Neural progenitor cell (in vitro differentiated cells): Measurements from ENCODE around the gene UHMK1. TPM values are rescaled to one million over a fixed set of nuclear protein-coding genes. Genes with fewer than 3 reads are reported as not detected.
A peak's percentile ranks its signal among the peaks of the same experiment; 100 is the strongest.

Source experiments
- DNase-seq: peaks from one replicate; pipeline ENCODE4 v3.0.0-alpha.2; 2016; ENCODE audit warnings: low spot score
- H2AFZ ChIP-seq: fragments of 200-600 bp; sonication (generic); replicated peaks from 2 replicates; pipeline ENCODE4 v1.6.1; 2016; ENCODE audit warnings: antibody characterized with exemption
- H3F3A ChIP-seq: fragments of 200-600 bp; sonication (generic); 2 replicates; pipeline ENCODE4 v1.6.1; 2016; ENCODE audit warnings: antibody characterized with exemption, low read depth
- H3K27ac ChIP-seq: fragments of 200-600 bp; sonication (generic); 2 replicates; pipeline ENCODE4 v1.5.1; 2016; ENCODE audit warnings: mild to moderate bottlenecking
- H3K27me3 ChIP-seq: fragments of 200-600 bp; sonication (generic); 2 replicates; pipeline ENCODE4 v1.6.1; 2016; ENCODE audit warnings: mild to moderate bottlenecking, moderate library complexity
- H3K36me3 ChIP-seq: fragments of 200-600 bp; sonication (generic); 2 replicates; pipeline ENCODE4 v1.5.1; 2016
- H3K4me1 ChIP-seq: fragments of 200-600 bp; sonication (generic); 2 replicates; pipeline ENCODE4 v1.6.1; 2016; ENCODE audit warnings: mixed run types
- H3K4me2 ChIP-seq: fragments of 200-600 bp; sonication (generic); 2 replicates; pipeline ENCODE4 v1.6.1; 2016
- H3K4me3 ChIP-seq: fragments of 200-600 bp; sonication (generic); 2 replicates; pipeline ENCODE4 v1.5.1; 2016
- H3K79me2 ChIP-seq: fragments of 200-600 bp; sonication (generic); 2 replicates; pipeline ENCODE4 v1.6.1; 2016; ENCODE audit warnings: low read depth
- H3K9ac ChIP-seq: fragments of 200-600 bp; sonication (generic); 2 replicates; pipeline ENCODE4 v1.6.1; 2016
- H3K9me3 ChIP-seq: fragments of 200-600 bp; sonication (generic); 2 replicates; pipeline ENCODE4 v1.5.1; 2016; ENCODE audit warnings: low read depth
- H4K20me1 ChIP-seq: fragments of 200-600 bp; sonication (generic); 2 replicates; pipeline ENCODE4 v1.6.1; 2016; ENCODE audit warnings: low read depth
- H3K27ac Mint-ChIP-seq: 3 replicates; pipeline ENCODE4 v1.8.0; 2021; ENCODE audit warnings: mixed read lengths
- H3K27me3 Mint-ChIP-seq: 2 replicates; pipeline ENCODE4 v1.8.0; 2022; ENCODE audit warnings: low read depth, mild to moderate bottlenecking, inconsistent platforms, moderate library complexity, mixed read lengths; ENCODE audit not compliant: insufficient read depth
- H3K36me3 Mint-ChIP-seq: 3 replicates; pipeline ENCODE4 v1.8.0; 2021; ENCODE audit warnings: mixed read lengths
- H3K4me1 Mint-ChIP-seq: 3 replicates; pipeline ENCODE4 v1.8.0; 2021; ENCODE audit warnings: mixed read lengths
- H3K4me3 Mint-ChIP-seq: 3 replicates; pipeline ENCODE4 v1.8.0; 2021; ENCODE audit warnings: mild to moderate bottlenecking, moderate library complexity, mixed read lengths
- H3K9me3 Mint-ChIP-seq: 3 replicates; pipeline ENCODE4 v1.8.0; 2020; ENCODE audit warnings: mixed read lengths
- CTCF ChIP-seq: fragments of 200-600 bp; sonication (generic); IDR thresholded peaks from 2 replicates; pipeline ENCODE4 v1.5.1; 2017; ENCODE audit warnings: antibody characterized with exemption, mild to moderate bottlenecking
- EZH2 ChIP-seq: fragments of 200-600 bp; sonication (generic); IDR thresholded peaks from 2 replicates; pipeline ENCODE4 v1.6.1; 2017; ENCODE audit warnings: antibody characterized with exemption, mild to moderate bottlenecking, moderate library complexity
- EZH2phosphoT487 ChIP-seq: fragments of 200-600 bp; sonication (generic); IDR thresholded peaks from 2 replicates; pipeline ENCODE4 v1.6.1; 2017; ENCODE audit warnings: antibody characterized with exemption
- total RNA-seq: library from RNA; depleted of rRNA; stranded (reverse); fragments of >200 nt; gene quantifications from 2 replicates; pipeline ENCODE4 v1.2.3, GENCODE V29; 2015; ENCODE audit warnings: low replicate concordance

The UHMK1 gene
- total RNA-seq, 1 donor from 2014 or later: 48.8 TPM

- H3K9me3 ChIP-seq: no peaks in the 10 kb centered on the region
- no peak overlapping the region for H3K27ac ChIP-seq
- peaks cover 4% of the 10 kb centered on the region for H3K36me3 Mint-ChIP-seq
- no peaks in the 10 kb centered on the region for H3K27me3 ChIP-seq
- no peaks in the 10 kb centered on the region for H3K36me3 ChIP-seq
- H3K79me2 ChIP-seq: peaks cover 30% of the 10 kb centered on the region
- H3K9me3 Mint-ChIP-seq: no peaks in the 10 kb centered on the region
- H3K4me1 ChIP-seq: peaks cover 12% of the 10 kb centered on the region
- H3K4me2 ChIP-seq: peak overlapping the region; percentile 90
- DNase-seq: no peak
- no peak overlapping the region for H3K9ac ChIP-seq
- H2AFZ ChIP-seq: no peak overlapping the region
- peak overlapping the region; percentile 97 for H3K27ac Mint-ChIP-seq
- H3K4me3 ChIP-seq: peak overlapping the region; percentile 77
- H4K20me1 ChIP-seq: no peaks in the 10 kb centered on the region
- H3K27me3 Mint-ChIP-seq: peaks cover 2% of the 10 kb centered on the region
- TF ChIP-seq CTCF (no peak), EZH2 (no peak), EZH2phosphoT487 (no peak)
- H3F3A ChIP-seq: peaks cover 7% of the 10 kb centered on the region
- H3K4me1 Mint-ChIP-seq: peaks cover 19% of the 10 kb centered on the region
- H3K4me3 Mint-ChIP-seq: peak overlapping the region; percentile 93
Observed at GRCh38 chr1:162562470-162562828, 64.8 kb downstream of the UHMK1 start.

- DNase-seq: no peak
- H3K4me3 Mint-ChIP-seq: no peak overlapping the region
- Histone ChIP-seq H3K27ac (no peak overlapping the region), H4K20me1 (no peaks in the 10 kb centered on the region), H3K27me3 (no peaks in the 10 kb centered on the region), H3K36me3 (no peaks in the 10 kb centered on the region), H3K4me1 (peaks cover 12% of the 10 kb centered on the region), H3K4me3 (no peak overlapping the region), H3K79me2 (peaks cover 30% of the 10 kb centered on the region), H3K9ac (no peak overlapping the region), H3K9me3 (no peaks in the 10 kb centered on the region), H2AFZ (no peak overlapping the region), H3F3A (peaks cover 7% of the 10 kb centered on the region), H3K4me2 (no peak overlapping the region)
- H3K36me3 Mint-ChIP-seq: peaks cover 10% of the 10 kb centered on the region
- H3K9me3 Mint-ChIP-seq: no peaks in the 10 kb centered on the region
- no peak overlapping the region for H3K27ac Mint-ChIP-seq
- peaks cover 19% of the 10 kb centered on the region for H3K4me1 Mint-ChIP-seq
- H3K27me3 Mint-ChIP-seq: peaks cover 2% of the 10 kb centered on the region
- TF ChIP-seq EZH2: no peak
- no peak for TF ChIP-seq CTCF
- TF ChIP-seq EZH2phosphoT487: no peak
Observed at GRCh38 chr1:162564762-162565218, 67.2 kb downstream of the UHMK1 start.

GRCh38 chr1:162565460-162565859 lies 67.8 kb downstream of the UHMK1 start:
- no peak for DNase-seq
- Mint-ChIP-seq H3K36me3 (peaks cover 10% of the 10 kb centered on the region), H3K27ac (no peak overlapping the region), H3K4me1 (peaks cover 14% of the 10 kb centered on the region), H3K27me3 (peaks cover 2% of the 10 kb centered on the region), H3K9me3 (no peaks in the 10 kb centered on the region), H3K4me3 (no peak overlapping the region)
- no peaks in the 10 kb centered on the region for H3K9me3 ChIP-seq
- H4K20me1 ChIP-seq: no peaks in the 10 kb centered on the region
- no peaks in the 10 kb centered on the region for H3K36me3 ChIP-seq
- no peak overlapping the region for H2AFZ ChIP-seq
- no peaks in the 10 kb centered on the region for H3K27me3 ChIP-seq
- H3K27ac ChIP-seq: no peak overlapping the region
- H3K4me3 ChIP-seq: no peak overlapping the region
- TF ChIP-seq EZH2: no peak
- no peak for TF ChIP-seq EZH2phosphoT487
- H3K4me1 ChIP-seq: peaks cover 12% of the 10 kb centered on the region
- peaks cover 6% of the 10 kb centered on the region for H3F3A ChIP-seq
- H3K79me2 ChIP-seq: peaks cover 30% of the 10 kb centered on the region
- no peak overlapping the region for H3K9ac ChIP-seq
- H3K4me2 ChIP-seq: no peak overlapping the region

GRCh38 chr1:162566870-162567269 lies 69.3 kb downstream of the UHMK1 start:
- H4K20me1 ChIP-seq: no peaks in the 10 kb centered on the region
- H3K9me3 ChIP-seq: no peaks in the 10 kb centered on the region
- no peak overlapping the region for H3K27ac ChIP-seq
- no peak for DNase-seq
- H3K27me3 Mint-ChIP-seq: peaks cover 2% of the 10 kb centered on the region
- H3K9me3 Mint-ChIP-seq: no peaks in the 10 kb centered on the region
- no peak overlapping the region for H3K27ac Mint-ChIP-seq
- TF ChIP-seq EZH2: no peak
- TF ChIP-seq CTCF: no peak
- no peak for TF ChIP-seq EZH2phosphoT487
- H3K36me3 ChIP-seq: no peaks in the 10 kb centered on the region
- no peaks in the 10 kb centered on the region for H3F3A ChIP-seq
- H3K4me2 ChIP-seq: no peak overlapping the region
- no peaks in the 10 kb centered on the region for H3K27me3 ChIP-seq
- H2AFZ ChIP-seq: no peak overlapping the region
- peaks cover 28% of the 10 kb centered on the region for H3K79me2 ChIP-seq
- no peak overlapping the region for H3K4me3 ChIP-seq
- H3K4me1 Mint-ChIP-seq: peaks cover 8% of the 10 kb centered on the region
- peaks cover 6% of the 10 kb centered on the region for H3K4me1 ChIP-seq
- H3K9ac ChIP-seq: no peak overlapping the region
- peaks cover 10% of the 10 kb centered on the region for H3K36me3 Mint-ChIP-seq
- H3K4me3 Mint-ChIP-seq: no peak overlapping the region
